HG03060 (cell line): ENCODE results near the gene EFHD2.
"Not testable (repeated sequence)": the region's sequence is repeated elsewhere in the genome, so short reads cannot be mapped to it uniquely, and the experiment has no call there.

Source experiments
- ATAC-seq: cut with Tn5 transposase; IDR thresholded peaks from one replicate; pipeline ENCODE4 v1.9.1; 2021; ENCODE audit warnings: low read depth, moderate number of reproducible peaks; ENCODE audit not compliant: unreplicated experiment

The EFHD2 gene

GRCh38 chr1:15410884-15411245 lies 1.2 kb downstream of the EFHD2 start:
- ATAC-seq = no peak

- ATAC-seq = peak; percentile 39
These were observed 2.0 kb downstream of the EFHD2 start for GRCh38 chr1:15411593-15412137.

GRCh38 chr1:15412175-15412800 lies 2.6 kb downstream of the EFHD2 start:
- no peak for ATAC-seq

- ATAC-seq = no peak
These were observed 3.2 kb downstream of the EFHD2 start for GRCh38 chr1:15412843-15413242.

GRCh38 chr1:15413563-15414444 lies 4.1 kb downstream of the EFHD2 start:
- ATAC-seq = no peak

- ATAC-seq = no peak
These were observed 4.8 kb downstream of the EFHD2 start for GRCh38 chr1:15414445-15414983.

GRCh38 chr1:15417059-15417934 lies 7.6 kb downstream of the EFHD2 start:
- peak; percentile 38 for ATAC-seq

- no peak for ATAC-seq
These were observed 9.3 kb downstream of the EFHD2 start for GRCh38 chr1:15418806-15419515.

- no peak for ATAC-seq
These were observed 11.3 kb downstream of the EFHD2 start for GRCh38 chr1:15420853-15421465.

GRCh38 chr1:15422871-15423270 lies 13.2 kb downstream of the EFHD2 start:
- ATAC-seq = no peak

- ATAC-seq = no peak
These were observed 13.8 kb downstream of the EFHD2 start for GRCh38 chr1:15423355-15424077.

GRCh38 chr1:15424146-15424667 lies 14.5 kb downstream of the EFHD2 start:
- no peak for ATAC-seq

- no peak for ATAC-seq
These were observed 15.3 kb downstream of the EFHD2 start for GRCh38 chr1:15424981-15425380.

- no peak for ATAC-seq
These were observed 15.8 kb downstream of the EFHD2 start for GRCh38 chr1:15425521-15425920.

GRCh38 chr1:15425958-15426357 lies 16.3 kb downstream of the EFHD2 start:
- ATAC-seq = no peak

- ATAC-seq = no peak
These were observed 17.0 kb downstream of the EFHD2 start for GRCh38 chr1:15426492-15427279.

- no peak for ATAC-seq
These were observed 17.6 kb downstream of the EFHD2 start for GRCh38 chr1:15427280-15427666.

GRCh38 chr1:15428252-15428651 lies 18.6 kb downstream of the EFHD2 start:
- not testable (repeated sequence) for ATAC-seq
